Heart left ventricle (tissue), 16 donors: ENCODE measurements around the gene PMEL. TPM values are rescaled to one million over a fixed set of nuclear protein-coding genes. Genes with fewer than 3 reads are reported as not detected.

Experiments used
- ATAC-seq, 4 donors: fragments of 200-7000 bp; cut with Tn5 transposase; one replicate each; pipeline ENCODE4 v1.9.1; 2020 to 2022; ENCODE audit warnings: moderate library complexity in 4 of 4, mild to moderate bottlenecking in 3 of 4, moderate number of reproducible peaks in 1 of 4
- DNase-seq, 5 donors: peaks; one replicate each; pipeline ENCODE4 v3.0.0-alpha.2; 2020
- H3K27ac ChIP-seq, 12 donors: fragments of 200-600 bp; sonication (generic) in 4 of 12; one replicate each; pipeline versions ENCODE4 v1.5.0 to v1.8.0; 2016 to 2022; ENCODE audit warnings: mild to moderate bottlenecking in 2 of 12
- H3K27me3 ChIP-seq, 9 donors: fragments of 200-600 bp; sonication (generic) in 2 of 9; one replicate each; pipeline versions ENCODE4 v1.5.1 to v1.8.0; 2016 to 2022; ENCODE audit warnings: mild to moderate bottlenecking in 3 of 9
- H3K36me3 ChIP-seq, 9 donors: fragments of 200-600 bp; sonication (generic) in 2 of 9; one replicate each; pipeline versions ENCODE4 v1.5.0 to v1.8.0; 2018 to 2022; ENCODE audit warnings: mild to moderate bottlenecking in 2 of 9
- H3K4me1 ChIP-seq, 12 donors: fragments of 200-600 bp; sonication (generic) in 4 of 12; one replicate each; pipeline versions ENCODE4 v1.5.0 to v1.8.0; 2016 to 2022; ENCODE audit warnings: mild to moderate bottlenecking in 3 of 12
- H3K4me3 ChIP-seq, 12 donors: fragments of 200-600 bp; sonication (generic) in 4 of 12; one replicate each; pipeline versions ENCODE4 v1.5.0 to v1.8.0; 2017 to 2022; ENCODE audit warnings: mild to moderate bottlenecking in 9 of 12, moderate library complexity in 4 of 12
- H3K9me3 ChIP-seq, 12 donors: fragments of 200-600 bp; sonication (generic) in 4 of 12; one replicate each; pipeline versions ENCODE4 v1.5.0 to v1.8.0; 2016 to 2022; ENCODE audit warnings: mild to moderate bottlenecking in 1 of 12
- CTCF ChIP-seq, 12 donors: fragments of 200-600 bp; sonication (generic) in 4 of 12; IDR thresholded peaks; one replicate each; pipeline versions ENCODE4 v1.5.0 to v1.8.0; 2018 to 2022; ENCODE audit warnings: antibody characterized with exemption in 12 of 12, mild to moderate bottlenecking in 5 of 12
- POLR2A ChIP-seq, 2 donors: fragments of 450-650 bp; IDR thresholded peaks; one replicate each; pipeline ENCODE4 v1.6.1; 2017; ENCODE audit warnings: antibody characterized with exemption in 2 of 2, mild to moderate bottlenecking in 2 of 2, moderate library complexity in 2 of 2
- WGBS, 4 donors: extraction: QIAGEN DNeasy Blood & Tissue Kit in 2 of 4; methylation state at CpG; one replicate each; pipeline versions ENCODE4 v1.1.5 to v1.1.7; 2013 to 2018; 5-methylcytosine and 5-hydroxymethylcytosine counted together
- intact Hi-C, 10 donors: fragments of 100-400 bp; cut with DNase I; formaldehyde crosslinking; loops; one replicate each; pipeline versions ENCODE4 v1.11.1 to v1.14.2; 2022
- polyA plus RNA-seq, 2 donors: library from polyadenylated mRNA; stranded (reverse); fragments of 200-250 nt; gene quantifications; one replicate each; pipeline ENCODE4 v1.2.3, GENCODE V29; 2013
- total RNA-seq, 9 donors: library from RNA; depleted of rRNA in 2 of 9; stranded (reverse); fragments of >200 nt in 2 of 9; fragmentation: NEBNext Ultra II Directional in 3 of 9; extraction: Animal tissue kit (Norgen Biotek cat#: 25700) in 3 of 9; gene quantifications; one replicate each; pipeline versions ENCODE4 v1.1.0 to v1.2.4, GENCODE V29; 2016 to 2023
- donor health status: ischemic (EF 13 %, LVEDD 7.1; RV severe dilation, severe dysfunction).
- donor health status: healthy with polysubstance abuse.
- donor health status: DM: no; HTN: yes; CAD: no.
- donor health status: DM: no; HTN: no; CAD: no.
- donor health status: ischemic (EF 25% LVEDD 6.9; RV normal size, moderate dysfunction).
- donor health status: ischemic (EF 25% LVEDD 5.7; RV mildly dilated, moderate dysfunction).
- donor health status: healthy.
- donor health status: DM: yes; HTN: yes; CAD: no.
- donor health status: ischemic (EF 35%, LVEDD 5.7; RV mildly dilated, moderate dysfunction).
- donor health status: nonischemic (EF 11% LVEDD 7.7; RV severe dilation, severe dysfunction).
- donor health status: DM: yes; HTN: yes; CAD: no.
- donor health status: PGD.
- donor health status: ischemic (EF 29% LVEDD 5.4; RV normal size, mild dysfunction).
- donor health status: nonischemic (EF 23%, LVEDD 6.1; RV moderate dilation, normal function).

PMEL gene
- total and polyA plus RNA-seq, 11 donors, result 0.23 to 1.3 (median 0.60) TPM; not detected in 1

GRCh38 chr12:55906056-55906455 is 59.8 kb downstream of the PMEL start:
- ATAC-seq (no peak), DNase-seq (no peak)
- peaks cover 0 to 15% (median 7%) of the 10 kb centered on the region in 12 donors for H3K4me1 ChIP-seq
- intact Hi-C loops, result no loop called here
- no peaks in the 10 kb centered on the region for H3K27me3 ChIP-seq
- H3K36me3 ChIP-seq, result peaks cover 0 to 29% (median 20%) of the 10 kb centered on the region in 9 donors
- TF ChIP-seq POLR2A (IDR thresholded peaks at IDR 0.05) (no peak), CTCF (IDR thresholded peaks at IDR 0.05) (no peak)
- H3K9me3 ChIP-seq, result no peaks in the 10 kb centered on the region
- no peak overlapping the region for H3K27ac ChIP-seq
- WGBS, 4 donors, result 84 to 96% (median 89%) methylated on average over 1 of the region's 1 CpG
- no peak overlapping the region for H3K4me3 ChIP-seq

Other genes starting within 250 kb of the PMEL start
- 100 to 1,000 TPM in 5 of 9 donors, 10 to 100 TPM in 4; 71.3 to 173 (median 131) TPM for gene BLOC1S1, start 250.0 kb downstream of the PMEL start, total RNA-seq
- 100 to 1,000 TPM; 187 to 314 TPM for gene BLOC1S1, start 250.0 kb downstream of the PMEL start, polyA plus RNA-seq
- 10 to 100 TPM in 8 of 9 donors, 1 to 10 TPM in 1; 5.9 to 20.5 (median 16.2) TPM for gene RDH5, start 245.6 kb downstream of the PMEL start, total RNA-seq
- gene RDH5, start 245.6 kb downstream of the PMEL start, polyA plus RNA-seq, result 10 to 100 TPM; 25.8 to 42.4 TPM
- gene CD63, start 237.0 kb downstream of the PMEL start, total RNA-seq, result 1,000 to 10,000 TPM in 3 of 9 donors, 100 to 1,000 TPM in 6; 475 to 1,670 (median 767) TPM
- 1,000 to 10,000 TPM; 1,034 to 2,790 TPM for gene CD63, start 237.0 kb downstream of the PMEL start, polyA plus RNA-seq
- 10 to 100 TPM in 7 of 9 donors, 1 to 10 TPM in 2; 7.8 to 18.2 (median 12.4) TPM for gene GDF11, start 222.9 kb downstream of the PMEL start, total RNA-seq
- 10 to 100 TPM in 1 of 2 donors, 1 to 10 TPM in 1; 6.9 to 15.7 TPM for gene GDF11, start 222.9 kb downstream of the PMEL start, polyA plus RNA-seq
- gene SARNP, start 148.3 kb downstream of the PMEL start, total RNA-seq, result 10 to 100 TPM; 47.2 to 69.3 (median 54.0) TPM
- 100 to 1,000 TPM; 118 to 138 TPM for gene SARNP, start 148.3 kb downstream of the PMEL start, polyA plus RNA-seq
- gene ORMDL2, start 148.0 kb downstream of the PMEL start, total RNA-seq, result 10 to 100 TPM in 8 of 9 donors, 1 to 10 TPM in 1; 9.6 to 42.3 (median 22.2) TPM
- 10 to 100 TPM; 31.4 to 61.9 TPM for gene ORMDL2, start 148.0 kb downstream of the PMEL start, polyA plus RNA-seq
- 10 to 100 TPM; 13.9 to 41.7 (median 19.8) TPM for gene DNAJC14, start 136.5 kb downstream of the PMEL start, total RNA-seq
- gene DNAJC14, start 136.5 kb downstream of the PMEL start, polyA plus RNA-seq, result 10 to 100 TPM in 1 of 2 donors, 1 to 10 TPM in 1; 9.4 to 31.7 TPM
- gene MMP19, start 123.1 kb downstream of the PMEL start, total RNA-seq, result 10 to 100 TPM in 1 of 9 donors, 1 to 10 TPM in 7, under 1 TPM in 1; 0.48 to 16.1 (median 2.8) TPM
- gene MMP19, start 123.1 kb downstream of the PMEL start, polyA plus RNA-seq, result 1 to 10 TPM; 1.5 to 4.7 TPM
- 10 to 100 TPM; 12.0 to 22.3 (median 13.7) TPM for gene PYM1, start 38.1 kb downstream of the PMEL start, total RNA-seq
- 10 to 100 TPM; 19.8 to 33.6 TPM for gene PYM1, start 38.1 kb downstream of the PMEL start, polyA plus RNA-seq
- 10 to 100 TPM in 4 of 9 donors, 1 to 10 TPM in 5; 5.3 to 27.8 (median 9.6) TPM for gene DGKA, start 34.9 kb downstream of the PMEL start, total RNA-seq
- gene DGKA, start 34.9 kb downstream of the PMEL start, polyA plus RNA-seq, result 1 to 10 TPM; 7.6 to 7.8 TPM
- gene CDK2, start 788 bp upstream of the PMEL start, total RNA-seq, result 10 to 100 TPM in 6 of 9 donors, 1 to 10 TPM in 3; 3.7 to 16.7 (median 11.3) TPM
- gene CDK2, start 788 bp upstream of the PMEL start, polyA plus RNA-seq, result 10 to 100 TPM in 1 of 2 donors, 1 to 10 TPM in 1; 4.1 to 23.5 TPM
- gene RAB5B, start 8.0 kb upstream of the PMEL start, total RNA-seq, result 100 to 1,000 TPM in 8 of 9 donors, 10 to 100 TPM in 1; 97.5 to 135 (median 119) TPM
- gene RAB5B, start 8.0 kb upstream of the PMEL start, polyA plus RNA-seq, result 10 to 100 TPM; 57.5 to 86.5 TPM
- gene SUOX, start 31.2 kb upstream of the PMEL start, total RNA-seq, result 10 to 100 TPM; 25.0 to 59.5 (median 32.0) TPM
- gene SUOX, start 31.2 kb upstream of the PMEL start, polyA plus RNA-seq, result 10 to 100 TPM; 26.2 to 28.6 TPM
- gene IKZF4, start 55.0 kb upstream of the PMEL start, total RNA-seq, result 10 to 100 TPM in 1 of 9 donors, 1 to 10 TPM in 8; 4.3 to 10.3 (median 6.9) TPM
- gene IKZF4, start 55.0 kb upstream of the PMEL start, polyA plus RNA-seq, result 1 to 10 TPM; 2.6 to 3.2 TPM
- 100 to 1,000 TPM in 2 of 9 donors, 10 to 100 TPM in 7; 11.7 to 616 (median 23.2) TPM for gene RPS26, start 75.9 kb upstream of the PMEL start, total RNA-seq
- gene RPS26, start 75.9 kb upstream of the PMEL start, polyA plus RNA-seq, result 1,000 to 10,000 TPM in 1 of 2 donors, 100 to 1,000 TPM in 1; 933 to 1,433 TPM
- gene ERBB3, start 114.1 kb upstream of the PMEL start, total RNA-seq, result 1 to 10 TPM in 8 of 9 donors, under 1 TPM in 1; 0.90 to 4.5 (median 1.8) TPM
- 1 to 10 TPM; 2.7 to 3.4 TPM for gene ERBB3, start 114.1 kb upstream of the PMEL start, polyA plus RNA-seq
- 100 to 1,000 TPM in 1 of 9 donors, 10 to 100 TPM in 8; 66.0 to 105 (median 72.4) TPM for gene PA2G4, start 138.5 kb upstream of the PMEL start, total RNA-seq
- 100 to 1,000 TPM in 1 of 2 donors, 10 to 100 TPM in 1; 62.4 to 187 TPM for gene PA2G4, start 138.5 kb upstream of the PMEL start, polyA plus RNA-seq
- 1,000 to 10,000 TPM in 8 of 9 donors, 100 to 1,000 TPM in 1; 533 to 2,381 (median 1,999) TPM for gene RPL41, start 150.6 kb upstream of the PMEL start, total RNA-seq
- 1,000 to 10,000 TPM in 1 of 2 donors, 100 to 1,000 TPM in 1; 752 to 4,466 TPM for gene RPL41, start 150.6 kb upstream of the PMEL start, polyA plus RNA-seq
- 1 to 10 TPM; 2.7 to 6.4 (median 4.9) TPM for gene ZC3H10, start 152.2 kb upstream of the PMEL start, total RNA-seq
- gene ZC3H10, start 152.2 kb upstream of the PMEL start, polyA plus RNA-seq, result 1 to 10 TPM; 3.5 to 3.9 TPM
- 10 to 100 TPM; 26.8 to 81.1 (median 43.4) TPM for gene ESYT1, start 162.2 kb upstream of the PMEL start, total RNA-seq
- gene ESYT1, start 162.2 kb upstream of the PMEL start, polyA plus RNA-seq, result 10 to 100 TPM; 17.0 to 67.3 TPM
- gene MYL6B, start 186.5 kb upstream of the PMEL start, total RNA-seq, result 10 to 100 TPM; 30.1 to 55.2 (median 41.1) TPM
- gene MYL6B, start 186.5 kb upstream of the PMEL start, polyA plus RNA-seq, result 10 to 100 TPM; 27.5 to 65.9 TPM
- 100 to 1,000 TPM; 355 to 949 (median 613) TPM for gene MYL6, start 192.3 kb upstream of the PMEL start, total RNA-seq
- gene MYL6, start 192.3 kb upstream of the PMEL start, polyA plus RNA-seq, result 1,000 to 10,000 TPM in 1 of 2 donors, 100 to 1,000 TPM in 1; 745 to 1,383 TPM
- gene SMARCC2, start 223.4 kb upstream of the PMEL start, total RNA-seq, result 10 to 100 TPM; 48.6 to 83.5 (median 66.2) TPM
- gene SMARCC2, start 223.4 kb upstream of the PMEL start, polyA plus RNA-seq, result 10 to 100 TPM; 21.4 to 27.6 TPM